Stimulated activated naive CD8-positive, alpha-beta T cell treated with anti-CD3 and anti-CD28 coated beads, Interleukin-15, Interleukin-2, amounts not matched to agents 100 U/mL and 50 U/mL, for 24 hours (primary cell): ENCODE measurements around the gene WDR4.
"Not testable (repeated sequence)": the region's sequence is repeated elsewhere in the genome, so short reads cannot be mapped to it uniquely, and the experiment has no call there.

Experiments
- ATAC-seq: fragments of 150-1000 bp; cut with Tn5 transposase; one replicate; pipeline ENCODE4 v1.10.0; 2021
- DNase-seq: peaks from one replicate; pipeline ENCODE4 v3.0.0; 2021

The WDR4 gene

DNA sequence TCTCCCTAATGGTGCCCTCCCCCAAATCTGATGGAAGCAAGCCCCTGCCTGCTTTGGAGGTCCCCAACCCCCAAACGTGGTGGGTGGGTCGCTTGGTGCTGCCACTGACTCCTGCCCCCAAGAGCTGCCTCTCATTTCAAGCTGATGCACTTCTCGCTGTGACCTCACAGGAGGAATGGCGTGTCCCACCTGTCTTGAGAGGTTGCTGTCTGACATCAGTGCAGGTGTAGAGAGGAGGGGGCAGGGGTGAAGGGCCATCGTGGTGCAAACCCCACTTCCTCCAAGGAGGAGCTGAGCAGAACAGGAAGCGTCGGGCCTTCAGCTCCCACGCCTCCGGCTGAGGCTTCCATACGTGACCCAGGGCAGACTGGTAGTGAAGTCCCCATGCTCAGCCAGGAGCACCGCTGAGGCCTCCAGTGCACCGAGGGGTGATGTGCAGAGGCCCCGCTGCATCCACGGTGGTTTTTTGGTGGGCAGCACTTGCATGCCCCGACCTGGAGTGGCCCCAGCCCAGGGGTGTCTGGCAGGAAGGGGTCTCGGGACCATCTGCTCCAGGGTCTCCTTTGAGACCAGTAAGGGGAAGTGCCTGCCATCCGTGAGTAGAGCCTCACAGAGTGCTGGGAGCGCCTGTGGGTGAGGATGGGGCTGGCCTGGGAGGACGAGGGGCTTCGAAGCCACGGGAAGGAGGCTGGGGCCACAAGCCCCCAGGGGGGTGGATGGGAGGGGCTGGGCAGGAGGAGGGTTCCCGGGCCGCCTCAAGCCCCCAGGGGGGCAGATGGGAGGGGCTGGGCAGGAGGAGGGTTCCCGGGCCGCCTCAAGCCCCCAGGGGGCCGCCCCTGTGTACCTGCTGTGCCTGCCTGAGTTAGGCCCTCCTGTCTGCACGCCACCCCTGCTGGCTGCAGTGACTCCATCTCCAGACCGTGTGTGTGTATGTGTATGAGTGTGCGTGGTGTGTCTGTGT, 39.8 kb downstream of the WDR4 start:
- ATAC-seq (no peak), DNase-seq (no peak)

DNA sequence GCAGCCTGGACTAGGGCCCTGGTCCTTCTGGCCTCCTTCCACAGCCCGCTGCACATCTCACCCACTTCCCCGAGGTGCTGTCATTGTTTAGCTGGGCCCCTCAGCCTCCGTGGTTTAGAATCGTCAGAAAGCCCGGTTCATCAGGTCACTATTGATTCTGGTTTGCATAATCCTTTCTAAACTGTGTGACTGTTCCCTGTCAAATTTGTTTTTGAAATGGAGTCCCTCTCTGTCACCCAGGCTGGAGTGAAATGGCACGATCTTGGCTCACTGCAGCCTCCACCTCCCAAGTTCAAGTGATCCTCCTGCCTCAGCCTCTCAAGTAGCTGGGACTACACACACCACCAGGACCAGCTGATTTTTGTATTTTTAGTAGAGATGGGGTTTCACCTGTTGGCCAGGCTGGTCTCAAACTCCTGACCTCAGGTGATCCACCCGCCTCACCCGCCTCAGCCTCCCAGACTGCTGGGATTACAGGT, 41.1 kb downstream of the WDR4 start:
- ATAC-seq, DNase-seq: not testable (repeated sequence)

DNA sequence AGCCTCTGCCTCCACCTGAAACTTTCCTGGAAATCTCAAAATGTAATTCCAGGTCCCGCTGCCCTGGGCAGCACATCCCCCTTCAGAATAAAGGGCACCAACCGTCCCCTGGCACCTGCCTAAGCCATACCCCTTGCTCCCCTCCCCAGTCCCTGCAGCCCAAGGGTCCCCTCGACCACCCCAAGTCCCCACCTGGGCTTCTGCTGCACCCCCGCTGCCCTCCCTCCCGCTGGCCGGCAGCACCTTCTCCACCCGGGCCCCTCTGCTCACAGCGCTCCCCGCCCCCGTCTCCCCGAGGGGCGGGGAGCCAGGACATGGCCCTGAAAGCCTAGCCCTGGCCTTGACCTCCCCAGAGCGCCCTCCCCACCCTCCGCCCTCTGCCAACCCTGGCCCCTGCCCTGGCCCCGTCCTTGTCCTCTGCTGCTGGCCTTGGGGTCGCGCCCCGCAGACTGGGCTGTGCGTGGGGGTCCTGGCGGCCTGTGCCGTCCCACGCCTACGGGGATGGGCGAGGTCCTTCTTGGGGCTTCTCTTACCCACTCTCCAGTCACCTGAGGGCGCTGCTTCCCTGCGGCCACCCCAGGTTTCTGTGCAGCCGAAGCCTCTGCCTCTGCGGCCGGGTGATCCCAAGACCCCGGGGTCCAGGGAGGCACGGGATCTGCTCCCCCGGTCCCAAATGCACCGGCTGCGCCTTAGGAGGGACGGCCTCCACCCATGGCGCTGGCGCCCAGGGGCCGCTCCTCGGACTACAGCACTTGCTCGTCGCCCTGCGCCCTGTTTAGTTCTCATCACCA, 41.7 kb downstream of the WDR4 start:
- ATAC-seq (no peak), DNase-seq (no peak)

DNA sequence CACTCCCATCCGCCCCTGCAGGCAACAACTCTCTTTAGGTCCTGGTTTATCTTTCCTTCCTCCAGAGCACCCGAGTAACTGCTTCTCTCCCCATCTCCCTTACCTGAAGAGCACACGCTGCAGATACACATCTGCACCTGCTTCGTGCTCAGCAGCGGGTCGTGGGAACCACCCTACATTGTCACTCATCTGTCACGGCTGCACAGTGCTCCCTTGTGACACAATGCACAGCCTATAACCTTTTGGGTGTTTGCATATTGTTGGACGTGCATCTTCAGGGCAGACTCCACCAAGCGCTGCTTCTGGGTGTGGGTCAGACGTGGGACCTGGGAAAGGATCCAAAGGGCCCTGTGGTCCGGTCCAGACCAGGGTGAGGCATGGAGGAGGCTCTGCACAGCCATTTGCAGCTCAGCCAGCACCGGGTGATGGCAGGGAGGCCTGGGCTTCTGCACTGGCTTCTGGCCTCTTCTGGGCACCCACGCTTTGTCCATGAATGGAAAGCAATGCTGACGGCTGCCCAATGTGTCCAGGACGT, 42.5 kb downstream of the WDR4 start:
- no peak for ATAC-seq
- DNase-seq: no peak

GRCh38 chr21:42836402-42836666, 43.0 kb downstream of the WDR4 start:
- ATAC-seq: no peak
- DNase-seq: no peak

- ATAC-seq: no peak
- DNase-seq: no peak
Measured at GRCh38 chr21:42835611-42836401, 43.5 kb downstream of the WDR4 start.

GRCh38 chr21:42835211-42835610, 44.1 kb downstream of the WDR4 start:
- ATAC-seq (no peak), DNase-seq (no peak)

- ATAC-seq (no peak), DNase-seq (no peak)
Measured at GRCh38 chr21:42834726-42835191, 44.6 kb downstream of the WDR4 start.

- DNase-seq: no peak
- no peak for ATAC-seq
Measured at GRCh38 chr21:42833859-42834725, 45.2 kb downstream of the WDR4 start.

DNA sequence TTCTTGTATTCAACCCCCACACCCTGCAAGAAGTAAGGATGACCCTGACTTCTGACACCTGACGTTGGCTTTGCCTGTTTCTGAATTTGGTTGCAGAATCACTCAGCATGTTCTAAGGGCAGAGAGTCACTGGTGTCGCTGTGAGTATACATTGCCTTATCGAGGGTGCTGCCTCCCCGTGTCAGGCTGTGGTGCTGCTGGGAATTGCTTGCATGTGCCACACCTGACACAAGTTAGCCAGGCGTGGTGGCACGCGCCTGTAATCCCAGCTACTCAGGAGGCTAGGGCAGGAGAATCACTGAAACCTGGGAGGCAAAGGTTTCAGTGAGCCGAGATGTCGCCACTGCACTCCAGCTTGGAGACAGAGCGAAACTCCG, 45.9 kb downstream of the WDR4 start:
- ATAC-seq (peak; percentile 69), DNase-seq (peak; percentile 62)

DNA sequence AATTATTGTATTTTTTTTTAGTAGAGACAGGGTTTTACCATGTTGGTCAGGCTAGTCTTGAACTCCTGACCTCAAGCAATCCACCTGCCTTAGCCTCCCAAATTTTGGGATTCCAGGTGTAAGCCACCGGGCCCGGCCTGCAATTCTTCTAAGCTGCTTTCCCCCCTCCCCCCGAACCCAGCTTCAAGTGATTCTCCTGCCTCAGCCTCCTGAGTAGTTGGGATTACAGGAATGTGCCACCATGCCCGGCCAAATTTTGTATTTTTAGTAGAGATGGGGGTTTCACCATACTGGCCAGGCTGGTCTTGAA, 47.1 kb downstream of the WDR4 start:
- ATAC-seq, DNase-seq: not testable (repeated sequence)

GRCh38 chr21:42830456-42831455, 48.6 kb downstream of the WDR4 start:
- ATAC-seq: peak; percentile 5
- DNase-seq: peak; percentile 41

- no peak for ATAC-seq
Measured at GRCh38 chr21:42829954-42830353, 49.4 kb downstream of the WDR4 start.

GRCh38 chr21:42829417-42829816, 49.9 kb downstream of the WDR4 start:
- ATAC-seq: no peak

More at GRCh38 chr21:42829954-42830353, 49.4 kb downstream of the WDR4 start:
- no peak for DNase-seq

DNA sequence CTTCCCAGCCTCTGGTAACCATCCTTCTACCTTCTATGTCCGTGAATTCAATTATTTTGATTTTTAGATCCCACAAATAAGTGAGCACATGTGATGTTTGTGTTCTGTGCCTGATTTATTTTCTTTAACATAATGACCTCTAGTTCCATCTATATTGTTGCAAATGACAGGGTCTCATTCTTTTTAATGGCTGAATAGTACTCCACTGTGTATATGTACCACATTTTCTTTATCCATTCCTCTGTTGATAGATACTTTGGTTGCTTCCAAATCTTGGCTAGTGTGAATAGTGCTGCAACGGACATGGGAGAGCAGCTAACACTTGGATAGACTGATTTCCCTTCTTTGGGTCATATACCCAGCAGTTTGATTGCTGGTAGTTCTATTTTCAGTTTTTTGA, 51.8 kb downstream of the WDR4 start:
- DNase-seq (no peak), ATAC-seq (no peak)

More at GRCh38 chr21:42829417-42829816, 49.9 kb downstream of the WDR4 start:
- no peak for DNase-seq

GRCh38 chr21:42820616-42821465, 58.5 kb downstream of the WDR4 start:
- no peak for DNase-seq
- no peak for ATAC-seq

- ATAC-seq (no peak), DNase-seq (no peak)
Measured at GRCh38 chr21:42819861-42820615, 59.3 kb downstream of the WDR4 start.

GRCh38 chr21:42818328-42818749, 61.0 kb downstream of the WDR4 start:
- DNase-seq: peak; percentile 73
- ATAC-seq: peak; percentile 71
